NK-92 treated with Interleukin-12 subunit alpha and Interleukin-12 subunit beta, amount 100 ng/mL, for 24 hours (cell line): ENCODE measurements around the gene KIF25.

Source experiments
- DNase-seq: peaks from one replicate; lab custom pipeline; 2025; lab: John Stamatoyannopoulos, UW

The KIF25 gene

GRCh38 chr6:168089186-168090063 lies 92.0 kb downstream of the KIF25 start:
- no peak for DNase-seq

DNA sequence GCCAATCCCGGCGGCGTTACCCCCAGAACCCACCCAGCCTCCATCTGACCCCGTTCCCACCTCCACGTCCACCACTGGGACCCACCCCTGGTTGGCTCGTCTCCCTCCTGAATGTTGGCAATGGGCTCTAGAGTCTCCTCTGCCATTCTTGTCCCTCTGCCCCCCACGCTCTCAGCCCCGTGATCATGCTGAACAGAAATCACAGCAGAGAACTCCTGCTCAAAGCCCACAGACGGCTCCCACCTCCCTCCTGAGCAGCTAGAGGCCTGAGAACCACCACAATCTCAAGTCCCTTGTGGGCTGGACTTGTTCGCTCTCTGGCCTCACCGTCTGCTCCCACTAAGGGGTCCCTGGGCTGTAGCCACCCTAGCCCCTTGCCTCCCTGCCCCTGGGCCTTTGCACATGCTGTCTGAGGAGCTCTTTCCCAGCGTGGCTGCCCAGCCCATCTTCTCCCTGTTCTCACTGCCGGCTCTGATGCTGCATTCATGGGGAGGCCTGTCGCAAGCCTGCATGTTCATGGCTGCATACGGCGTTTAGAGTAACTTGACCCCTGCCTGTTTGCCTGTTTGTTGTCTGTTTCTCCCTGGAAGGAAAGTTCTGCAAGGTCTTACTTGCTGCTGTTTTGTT lies 92.7 kb downstream of the KIF25 start:
- no peak for DNase-seq

- no peak for DNase-seq
Observed at GRCh38 chr6:168090706-168091105, 93.2 kb downstream of the KIF25 start.

GRCh38 chr6:168091381-168092264 lies 94.2 kb downstream of the KIF25 start:
- DNase-seq: no peak

DNA sequence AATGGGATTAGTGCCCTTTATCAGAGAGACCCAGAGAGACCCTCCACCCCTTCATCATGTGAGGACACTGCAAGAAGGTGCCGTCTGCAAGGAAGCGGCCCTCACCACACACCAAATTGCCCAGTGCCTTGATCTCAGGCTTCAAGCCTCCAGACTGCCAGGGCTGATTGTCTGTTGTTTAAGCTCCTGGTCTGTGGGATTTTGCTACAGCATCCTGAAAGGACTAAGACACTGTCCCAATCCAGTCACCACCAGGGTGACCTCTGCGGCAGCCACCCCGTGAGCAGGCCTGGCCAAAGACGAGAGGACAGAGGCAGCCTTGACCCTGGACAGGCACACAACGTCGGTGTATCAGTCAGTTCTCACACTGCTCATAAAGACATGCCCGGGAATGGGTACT lies 95.1 kb downstream of the KIF25 start:
- DNase-seq: no peak

GRCh38 chr6:168093071-168093505 lies 95.6 kb downstream of the KIF25 start:
- no peak for DNase-seq

- no peak for DNase-seq
Observed at GRCh38 chr6:168093634-168094033, 96.2 kb downstream of the KIF25 start.
